Measurements from ENCODE around the gene NXN.

- no peak for TF ChIP-seq CTCF (IDR thresholded peaks at IDR 0.05; ENCODE audit: insufficient read depth, low read length)
- TF ChIP-seq REST (IDR thresholded peaks at IDR 0.05; ENCODE audit: insufficient replicate concordance, low read depth) = no peak
- TF ChIP-seq GABPA (IDR thresholded peaks at IDR 0.05; ENCODE audit: low read depth) = no peak
- TF ChIP-seq POLR2AphosphoS5 (IDR thresholded peaks at IDR 0.05; ENCODE audit: low read depth) = no peak
- TF ChIP-seq SPI1 (IDR thresholded peaks at IDR 0.05; ENCODE audit: borderline replicate concordance, low read depth) = no peak
Measured at GRCh38 chr17:830381-830780, 149.2 kb downstream of the NXN start.

Data from HL-60 (cell line).